A549 (cell line): Measurements from ENCODE around the gene GNAL. TPM values are rescaled to one million over a fixed set of nuclear protein-coding genes. Genes with fewer than 3 reads are reported as not detected.

Experiments
- ATAC-seq, 2 experiments: fragments of 200-7000 bp in 1 of 2; fragments of >200 bp in 1 of 2; cut with Nextera tagmentation in 1 of 2; cut with Tn5 transposase in 1 of 2; 3 replicates each; pipeline versions ENCODE4 v1.8.0 to v1.9.1; 2018 to 2020; ENCODE audit warnings: mild to moderate bottlenecking in 1 of 2, moderate library complexity in 1 of 2
- CTCF ChIA-PET: fragments of 300-600 bp; sonication (Branson Sonifier 250); formaldehyde crosslinking; extraction: SDS; loops from one replicate; lab custom pipeline; 2021; ENCODE audit warnings: antibody characterized with exemption, inconsistent platforms; lab: Yijun Ruan, JAX
- POLR2A ChIA-PET: fragments of 350-600 bp; formaldehyde crosslinking; extraction: SDS; loops from one replicate; lab custom pipeline; 2021; ENCODE audit warnings: antibody characterized with exemption, inconsistent platforms; lab: Yijun Ruan, JAX
- DNase-seq, 2 experiments: peaks; one replicate each; pipeline versions ENCODE4 v3.0.0 to v3.0.0-alpha.2; 2011 to 2016; ENCODE audit warnings: low read depth in 1 of 2, low spot score in 1 of 2
- FAIRE-seq: peaks from 2 replicates; lab custom pipeline; 2011; peaks lifted over from hg19 to GRCh38; lab: Jason Lieb, UNC
- H3K27ac ChIP-seq, 2 experiments: fragments of >200 bp; sonication (Bioruptor Twin); formaldehyde crosslinking; 3 replicates each; pipeline ENCODE4 v1.5.1; 2016 to 2017
- H3K4me1 ChIP-seq: fragments of >200 bp; sonication (Bioruptor Twin); formaldehyde crosslinking; 3 replicates; pipeline ENCODE4 v1.6.1; 2016
- H3K4me2 ChIP-seq: fragments of >200 bp; sonication (Bioruptor Twin); formaldehyde crosslinking; 3 replicates; pipeline ENCODE4 v1.6.1; 2016
- H3K4me3 ChIP-seq: fragments of >200 bp; sonication (Bioruptor Twin); formaldehyde crosslinking; 3 replicates; pipeline ENCODE4 v1.5.1; 2016
- H3K9me3 ChIP-seq: fragments of >200 bp; sonication (Bioruptor Twin); formaldehyde crosslinking; 3 replicates; pipeline ENCODE4 v1.6.1; 2016
- BHLHE40 ChIP-seq: IDR thresholded peaks from 2 replicates; pipeline ENCODE4 v1.6.1; 2012; ENCODE audit warnings: low read depth, low read length, inconsistent platforms
- CBX8 ChIP-seq: fragments of 200-600 bp; sonication (generic); IDR thresholded peaks from 2 replicates; pipeline ENCODE4 v1.6.1; 2016
- CEBPB ChIP-seq, 2 experiments: fragments of >200 bp in 1 of 2; sonication (Bioruptor Twin) in 1 of 2; formaldehyde crosslinking in 1 of 2; IDR thresholded peaks; 2 replicates each; pipeline ENCODE4 v1.6.1; 2012 to 2016
- CHD2 ChIP-seq: fragments of 150-350 bp; IDR thresholded peaks from 2 replicates; pipeline ENCODE4 v1.6.1; 2014; ENCODE audit warnings: low read length; ENCODE audit not compliant: partially characterized antibody
- CHD4 ChIP-seq: fragments of 200-600 bp; sonication (generic); IDR thresholded peaks from 2 replicates; pipeline ENCODE4 v1.6.1; 2016; ENCODE audit warnings: antibody characterized with exemption, mild to moderate bottlenecking, borderline replicate concordance
- EHMT2 ChIP-seq: fragments of 200-600 bp; sonication (generic); IDR thresholded peaks from 2 replicates; pipeline ENCODE4 v1.6.1; 2016; ENCODE audit warnings: antibody characterized with exemption, low read depth, mild to moderate bottlenecking, moderate library complexity
- FOSL2 ChIP-seq, 2 experiments: fragments of 450-650 bp in 1 of 2; fragments of >200 bp in 1 of 2; sonication (Bioruptor Twin) in 1 of 2; formaldehyde crosslinking; IDR thresholded peaks; 2 replicates each; pipeline versions ENCODE4 v1.5.0 to v1.6.1; 2016 to 2020; ENCODE audit warnings: mild to moderate bottlenecking in 1 of 2, moderate library complexity in 1 of 2
- FOXS1 ChIP-seq: fragments of 250-450 bp; sonication (Bioruptor Pico); IDR thresholded peaks from 2 replicates; pipeline ENCODE4 v1.5.0; 2020; ENCODE audit warnings: mild to moderate bottlenecking, moderate library complexity
- HEYL ChIP-seq: fragments of 250-450 bp; sonication (Bioruptor Pico); IDR thresholded peaks from 2 replicates; pipeline ENCODE4 v1.8.0; 2021; ENCODE audit warnings: mild to moderate bottlenecking, moderate library complexity
- HOXB13 ChIP-seq: fragments of 250-450 bp; sonication (Bioruptor Pico); IDR thresholded peaks from 2 replicates; pipeline ENCODE4 v1.5.0; 2020; ENCODE audit warnings: low read depth, mild to moderate bottlenecking, moderate library complexity
- JUN ChIP-seq, 2 experiments: fragments of >200 bp; sonication (Bioruptor Twin); formaldehyde crosslinking; IDR thresholded peaks; 2 replicates in 1 of 2; 3 replicates in 1 of 2; pipeline ENCODE4 v1.6.1; 2016 to 2017
- JUNB ChIP-seq: fragments of >200 bp; sonication (Bioruptor Twin); formaldehyde crosslinking; IDR thresholded peaks from 2 replicates; pipeline ENCODE4 v1.6.1; 2016
- KDM1A ChIP-seq: fragments of 200-600 bp; sonication (generic); IDR thresholded peaks from 2 replicates; pipeline ENCODE4 v1.6.1; 2016; ENCODE audit warnings: low read depth, mild to moderate bottlenecking
- MAZ ChIP-seq: fragments of 150-350 bp; IDR thresholded peaks from 2 replicates; pipeline ENCODE4 v1.6.1; 2014; ENCODE audit warnings: antibody characterized with exemption, low read depth, low read length, borderline replicate concordance
- MYC ChIP-seq: IDR thresholded peaks from 2 replicates; pipeline ENCODE4 v1.6.1; 2012; ENCODE audit warnings: mild to moderate bottlenecking, inconsistent platforms, low read length, improper control_type of control experiment, borderline replicate concordance
- NFE2L2 ChIP-seq: fragments of 150-350 bp; conservative IDR thresholded peaks from 2 replicates; pipeline ENCODE4 v1.6.1; 2014; ENCODE audit warnings: low read length
- NPAS2 ChIP-seq: fragments of 250-450 bp; sonication (Bioruptor Pico); IDR thresholded peaks from 2 replicates; pipeline ENCODE4 v1.8.0; 2022; ENCODE audit warnings: mild to moderate bottlenecking, moderate library complexity, borderline replicate concordance
- PHF8 ChIP-seq: fragments of 200-600 bp; sonication (generic); IDR thresholded peaks from 2 replicates; pipeline ENCODE4 v1.6.1; 2016; ENCODE audit warnings: low read depth, mild to moderate bottlenecking, antibody characterized with exemption, moderate library complexity, borderline replicate concordance
- POLR2A ChIP-seq: IDR thresholded peaks from 2 replicates; pipeline ENCODE4 v1.6.1; 2012; ENCODE audit warnings: mild to moderate bottlenecking, low read length
- POLR2AphosphoS2 ChIP-seq: conservative IDR thresholded peaks from 2 replicates; pipeline ENCODE4 v1.6.1; 2012; ENCODE audit warnings: low read length, improper control_type of control experiment, inconsistent platforms
- RARB ChIP-seq: fragments of 250-450 bp; sonication (Bioruptor Pico); IDR thresholded peaks from 2 replicates; pipeline ENCODE4 v1.8.0; 2021; ENCODE audit warnings: mild to moderate bottlenecking, moderate library complexity
- ZC3H11A ChIP-seq: fragments of 450-650 bp; IDR thresholded peaks from 2 replicates; pipeline ENCODE4 v1.6.1; 2014; ENCODE audit warnings: antibody characterized with exemption, mild to moderate bottlenecking
- ZFP36 ChIP-seq: fragments of 450-650 bp; IDR thresholded peaks from 2 replicates; pipeline ENCODE4 v1.6.1; 2014; ENCODE audit warnings: borderline replicate concordance; ENCODE audit not compliant: partially characterized antibody
- WGBS: methylation state at CpG from one replicate; pipeline ENCODE4 v1.1.6; 2017; ENCODE audit errors: missing lambda C conversion rate; 5-methylcytosine and 5-hydroxymethylcytosine counted together
- polyA plus RNA-seq, 4 experiments: library from polyadenylated mRNA; depleted of rRNA in 3 of 4; stranded (reverse); fragments of >200 nt; fragmentation: RNase III in 1 of 4; extraction: RNeasy Plus Mini Kit Qiagen cat#74134 plus additional on column Dnase treatment in 1 of 4; gene quantifications; 2 replicates in 3 of 4; 3 replicates in 1 of 4; pipeline ENCODE4 v1.2.3, GENCODE V29; 2011 to 2017
- TF ChIP-seq, protein P1 (sequence below): fragments of 450-650 bp; IDR thresholded peaks from 2 replicates; pipeline ENCODE4 v1.6.1; 2014; ENCODE audit warnings: antibody characterized with exemption
- TF ChIP-seq, protein P2 (sequence below): fragments of >200 bp; sonication (Bioruptor Twin); formaldehyde crosslinking; IDR thresholded peaks from 3 replicates; pipeline ENCODE4 v1.6.1; 2016
- TF ChIP-seq, protein P3 (sequence below): IDR thresholded peaks from 2 replicates; pipeline ENCODE4 v1.6.1; 2012

The GNAL gene
- polyA plus RNA-seq, 2 of the 4 experiments (the other 2 are of a cell fraction): 5.1 to 12.9 TPM

GRCh38 chr18:11789716-11790510 is 100.8 kb downstream of the GNAL start:
- POLR2A ChIA-PET: no interaction called here
- H3K4me3 ChIP-seq: no peak overlapping the region
- H3K4me1 ChIP-seq: no peaks in the 10 kb centered on the region
- 55% methylated on average over 7 of the region's 7 CpGs for WGBS
- H3K9me3 ChIP-seq: no peaks in the 10 kb centered on the region
- H3K4me2 ChIP-seq: no peak overlapping the region
- CTCF ChIA-PET: interaction anchor here (0.7 to 1.2 kb wide), 3 partner anchors 11 to 57 kb away, joined by 3 read pairs; no protein-coding TSS in a partner anchor
- DNase-seq (no peak), FAIRE-seq (no peak), ATAC-seq (no peak)
- no peak for TF ChIP-seq MAZ
- TF ChIP-seq HOXB13 (CRISPR knock-in tag): no peak
- no peak for TF ChIP-seq ZC3H11A
- TF ChIP-seq NFE2L2: no peak
- TF ChIP-seq JUN (IDR thresholded peaks at IDR 0.05): no peak
- no peak for TF ChIP-seq POLR2AphosphoS2
- TF ChIP-seq NPAS2 (CRISPR knock-in tag): no peak
- TF ChIP-seq CHD4: no peak
- TF ChIP-seq POLR2A: no peak
- TF ChIP-seq KDM1A: no peak
- no peak for TF ChIP-seq MYC
- TF ChIP-seq EHMT2: no peak
- TF ChIP-seq ZFP36: no peak
- no peak overlapping the region for H3K27ac ChIP-seq

DNA sequence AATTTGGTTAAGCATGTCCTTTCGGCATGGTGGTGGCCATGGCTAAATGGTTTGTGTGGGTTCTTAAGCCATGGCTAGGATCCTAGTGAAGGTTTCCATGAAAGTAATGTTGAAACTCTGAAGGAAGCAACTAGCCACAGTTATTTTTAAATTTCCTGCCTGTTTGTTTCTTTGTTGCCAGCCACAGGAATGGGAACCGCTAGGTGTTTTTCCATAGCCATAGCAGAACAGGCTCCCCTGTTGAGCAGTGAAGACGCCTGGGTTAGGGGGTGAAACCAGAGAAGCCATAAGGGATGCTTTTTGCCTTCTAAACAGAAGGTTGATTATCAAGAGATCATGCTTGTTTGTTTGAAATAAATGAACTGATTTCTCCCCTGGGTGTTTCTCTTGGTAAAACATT is 102.1 kb downstream of the GNAL start:
- H3K27ac ChIP-seq: no peak overlapping the region
- H3K4me2 ChIP-seq: no peak overlapping the region
- POLR2A ChIA-PET: no interaction called here
- no peaks in the 10 kb centered on the region for H3K4me1 ChIP-seq
- CTCF ChIA-PET: interaction anchor here (0.9 kb wide), 1 partner anchor 16 kb away, joined by 3 read pairs; no protein-coding TSS in a partner anchor
- H3K4me3 ChIP-seq: no peak overlapping the region
- no peaks in the 10 kb centered on the region for H3K9me3 ChIP-seq
- no peak for FAIRE-seq
- DNase-seq: no peak
- ATAC-seq: no peak
- TF ChIP-seq, protein P1, sequence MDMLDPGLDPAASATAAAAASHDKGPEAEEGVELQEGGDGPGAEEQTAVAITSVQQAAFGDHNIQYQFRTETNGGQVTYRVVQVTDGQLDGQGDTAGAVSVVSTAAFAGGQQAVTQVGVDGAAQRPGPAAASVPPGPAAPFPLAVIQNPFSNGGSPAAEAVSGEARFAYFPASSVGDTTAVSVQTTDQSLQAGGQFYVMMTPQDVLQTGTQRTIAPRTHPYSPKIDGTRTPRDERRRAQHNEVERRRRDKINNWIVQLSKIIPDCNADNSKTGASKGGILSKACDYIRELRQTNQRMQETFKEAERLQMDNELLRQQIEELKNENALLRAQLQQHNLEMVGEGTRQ: no peak
- TF ChIP-seq FOXS1 (CRISPR knock-in tag): no peak
- TF ChIP-seq FOSL2 (IDR thresholded peaks at IDR 0.05): no peak
- TF ChIP-seq FOSL2 (CRISPR knock-in tag; IDR thresholded peaks at IDR 0.05): no peak
- TF ChIP-seq, protein P2, sequence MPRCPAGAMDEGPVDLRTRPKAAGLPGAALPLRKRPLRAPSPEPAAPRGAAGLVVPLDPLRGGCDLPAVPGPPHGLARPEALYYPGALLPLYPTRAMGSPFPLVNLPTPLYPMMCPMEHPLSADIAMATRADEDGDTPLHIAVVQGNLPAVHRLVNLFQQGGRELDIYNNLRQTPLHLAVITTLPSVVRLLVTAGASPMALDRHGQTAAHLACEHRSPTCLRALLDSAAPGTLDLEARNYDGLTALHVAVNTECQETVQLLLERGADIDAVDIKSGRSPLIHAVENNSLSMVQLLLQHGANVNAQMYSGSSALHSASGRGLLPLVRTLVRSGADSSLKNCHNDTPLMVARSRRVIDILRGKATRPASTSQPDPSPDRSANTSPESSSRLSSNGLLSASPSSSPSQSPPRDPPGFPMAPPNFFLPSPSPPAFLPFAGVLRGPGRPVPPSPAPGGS: no peak
- no peak for TF ChIP-seq CBX8
- TF ChIP-seq JUNB: no peak
- TF ChIP-seq RARB (CRISPR knock-in tag): no peak
- WGBS: 86% methylated on average over 3 of the region's 3 CpGs

DNA sequence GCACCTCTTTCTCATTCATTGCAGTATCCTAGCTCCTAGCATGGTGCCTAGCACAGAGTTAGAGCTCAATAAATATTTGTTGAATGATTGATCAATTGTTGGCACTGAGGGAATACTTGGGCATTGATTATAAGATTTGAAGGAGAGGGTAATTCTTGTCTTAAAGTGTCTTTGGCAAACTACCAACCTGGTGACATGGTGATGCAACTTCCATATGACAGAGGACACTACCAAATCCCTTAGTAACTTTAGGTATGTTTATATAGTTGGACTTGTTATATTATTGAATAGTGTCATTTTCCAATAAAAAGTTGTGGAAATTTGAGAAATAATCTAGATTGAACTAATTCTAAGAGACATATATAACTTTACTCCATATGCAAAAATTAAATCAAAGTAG is 103.6 kb downstream of the GNAL start:
- no peak overlapping the region for H3K4me2 ChIP-seq
- no peak for FAIRE-seq
- TF ChIP-seq CHD4: no peak
- no peak for TF ChIP-seq CEBPB (IDR thresholded peaks at IDR 0.05)
- no peak for TF ChIP-seq POLR2AphosphoS2
- TF ChIP-seq, protein P3, sequence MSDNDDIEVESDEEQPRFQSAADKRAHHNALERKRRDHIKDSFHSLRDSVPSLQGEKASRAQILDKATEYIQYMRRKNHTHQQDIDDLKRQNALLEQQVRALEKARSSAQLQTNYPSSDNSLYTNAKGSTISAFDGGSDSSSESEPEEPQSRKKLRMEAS: no peak
- TF ChIP-seq PHF8: no peak
- TF ChIP-seq CHD2: no peak
- no peak for TF ChIP-seq ZC3H11A
- TF ChIP-seq BHLHE40: no peak
- no peak for TF ChIP-seq HEYL (CRISPR knock-in tag)
- no peak for ATAC-seq
- H3K27ac ChIP-seq: no peak overlapping the region
- no peak overlapping the region for H3K4me3 ChIP-seq
- DNase-seq: no peak
- ChIA-PET POLR2A (no interaction called here), CTCF (interaction anchor here (1.5 kb wide), 1 partner anchor 13 kb away, joined by 4 read pairs; no protein-coding TSS in a partner anchor)
- no peaks in the 10 kb centered on the region for H3K9me3 ChIP-seq
- H3K4me1 ChIP-seq: no peaks in the 10 kb centered on the region
